ENCODE results near the gene DAO.

GRCh38 chr12:108940138-108940537 lies 60.2 kb downstream of the DAO start:
- TF ChIP-seq CTCF (IDR thresholded peaks at IDR 0.05; ENCODE audit: poor library complexity) (no peak), EZH2 (IDR thresholded peaks at IDR 0.05; ENCODE audit: borderline replicate concordance) (no peak), EZH2phosphoT487 (IDR thresholded peaks at IDR 0.05; ENCODE audit: low read depth, severe bottlenecking, unreplicated experiment) (no peak)
